GM21619 (cell line): ENCODE results near the gene ZNF324B.
"Not testable (repeated sequence)": the region's sequence is repeated elsewhere in the genome, so short reads cannot be mapped to it uniquely, and the experiment has no call there.

Experiments used
- ATAC-seq: cut with Tn5 transposase; IDR thresholded peaks from one replicate; pipeline ENCODE4 v1.9.1; 2021; ENCODE audit not compliant: unreplicated experiment

The ZNF324B gene

DNA sequence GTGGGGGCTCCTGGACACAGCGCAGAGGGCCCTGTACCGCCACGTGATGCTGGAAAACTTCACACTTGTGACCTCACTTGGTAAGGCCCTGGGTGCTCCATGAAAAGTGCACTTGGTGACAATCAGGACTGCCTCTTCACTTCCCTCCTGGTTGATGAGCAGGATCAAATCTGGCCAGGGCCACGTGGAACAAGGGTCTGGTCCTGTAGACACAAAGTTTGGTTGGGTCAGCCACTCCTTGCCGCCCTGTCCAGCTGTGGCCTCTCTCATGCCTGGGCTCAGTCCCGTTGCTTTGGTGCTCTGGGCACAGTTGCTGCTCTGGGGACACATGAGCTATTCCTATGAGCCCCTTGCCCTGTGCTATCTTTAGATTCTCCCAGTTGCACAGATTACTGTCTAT is 2.3 kb downstream of the ZNF324B start:
- no peak for ATAC-seq

DNA sequence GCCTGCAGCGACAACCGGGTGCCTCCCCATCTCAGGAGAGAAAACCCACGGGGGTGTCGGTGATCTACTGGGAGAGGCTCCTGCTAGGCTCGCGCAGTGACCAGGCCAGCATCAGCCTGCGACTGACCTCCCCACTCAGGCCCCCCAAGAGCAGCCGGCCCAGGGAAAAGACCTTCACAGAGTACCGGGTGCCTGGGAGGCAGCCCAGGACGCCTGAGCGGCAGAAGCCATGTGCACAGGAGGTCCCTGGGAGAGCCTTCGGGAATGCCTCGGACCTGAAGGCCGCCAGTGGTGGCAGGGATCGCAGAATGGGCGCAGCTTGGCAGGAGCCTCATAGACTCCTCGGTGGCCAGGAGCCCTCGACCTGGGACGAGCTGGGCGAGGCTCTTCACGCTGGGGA is 3.9 kb downstream of the ZNF324B start:
- ATAC-seq = no peak

DNA sequence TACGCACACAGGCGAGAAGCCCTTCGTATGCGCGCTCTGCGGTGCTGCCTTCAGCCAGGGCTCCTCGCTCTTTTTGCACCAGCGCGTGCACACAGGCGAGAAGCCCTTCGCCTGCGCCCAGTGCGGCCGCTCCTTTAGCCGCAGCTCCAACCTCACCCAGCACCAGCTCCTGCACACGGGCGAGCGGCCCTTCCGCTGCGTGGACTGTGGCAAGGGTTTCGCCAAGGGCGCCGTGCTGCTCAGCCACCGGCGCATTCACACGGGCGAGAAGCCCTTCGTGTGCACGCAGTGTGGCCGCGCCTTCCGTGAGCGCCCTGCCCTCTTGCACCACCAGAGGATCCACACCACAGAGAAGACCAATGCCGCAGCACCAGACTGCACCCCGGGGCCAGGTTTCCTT is 4.7 kb downstream of the ZNF324B start:
- ATAC-seq = no peak

DNA sequence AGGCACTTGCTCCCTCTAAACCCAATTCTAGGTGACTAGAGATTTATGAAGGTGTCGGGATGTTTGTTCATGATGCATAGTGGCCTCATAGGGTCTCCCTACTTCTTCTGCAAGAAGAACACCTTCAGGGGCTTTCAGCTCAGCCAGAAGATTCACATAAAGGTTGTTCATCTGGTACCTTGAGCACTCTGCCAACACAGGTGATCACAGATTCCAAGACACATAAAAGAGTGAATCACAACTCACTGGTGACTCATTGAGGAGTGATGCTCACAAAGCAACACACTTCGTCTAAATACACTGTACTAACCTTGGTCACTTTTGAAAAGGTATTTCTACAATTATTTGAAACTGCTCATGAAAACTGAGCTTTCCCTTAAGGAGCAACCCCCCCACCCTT is 8.6 kb downstream of the ZNF324B start:
- no peak for ATAC-seq

DNA sequence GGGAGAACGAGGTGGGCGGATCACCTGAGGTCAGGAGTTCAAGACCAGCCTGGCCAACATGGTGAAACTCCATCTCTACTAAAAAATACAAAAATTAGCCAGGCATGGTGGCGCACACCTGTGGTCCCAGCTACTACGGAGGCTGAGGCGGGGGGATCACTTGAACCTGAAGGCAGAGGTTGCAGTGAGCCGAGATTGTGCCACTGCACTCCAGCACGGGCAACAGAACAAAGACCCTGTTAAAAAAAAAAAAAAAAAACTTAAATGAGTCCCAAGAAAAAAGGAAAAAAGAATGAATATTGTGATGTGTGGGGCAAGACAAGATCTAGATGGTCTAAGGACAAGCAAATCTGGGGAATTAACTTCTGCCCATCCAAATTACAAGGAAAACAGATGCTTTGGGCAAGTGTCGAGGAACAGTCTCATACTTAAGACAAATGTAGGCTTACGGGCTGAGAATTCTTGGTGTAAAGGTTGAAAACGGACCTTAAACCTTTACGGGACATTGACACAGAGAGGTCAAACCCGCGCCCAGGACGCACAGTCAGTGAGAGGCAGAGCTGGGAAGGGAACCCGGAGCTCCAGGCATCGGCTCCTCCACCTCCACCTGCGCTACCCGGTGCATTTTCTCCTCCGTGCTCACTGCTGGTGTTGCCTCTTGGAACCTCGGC is 14.8 kb downstream of the ZNF324B start:
- ATAC-seq = peak; percentile 17

DNA sequence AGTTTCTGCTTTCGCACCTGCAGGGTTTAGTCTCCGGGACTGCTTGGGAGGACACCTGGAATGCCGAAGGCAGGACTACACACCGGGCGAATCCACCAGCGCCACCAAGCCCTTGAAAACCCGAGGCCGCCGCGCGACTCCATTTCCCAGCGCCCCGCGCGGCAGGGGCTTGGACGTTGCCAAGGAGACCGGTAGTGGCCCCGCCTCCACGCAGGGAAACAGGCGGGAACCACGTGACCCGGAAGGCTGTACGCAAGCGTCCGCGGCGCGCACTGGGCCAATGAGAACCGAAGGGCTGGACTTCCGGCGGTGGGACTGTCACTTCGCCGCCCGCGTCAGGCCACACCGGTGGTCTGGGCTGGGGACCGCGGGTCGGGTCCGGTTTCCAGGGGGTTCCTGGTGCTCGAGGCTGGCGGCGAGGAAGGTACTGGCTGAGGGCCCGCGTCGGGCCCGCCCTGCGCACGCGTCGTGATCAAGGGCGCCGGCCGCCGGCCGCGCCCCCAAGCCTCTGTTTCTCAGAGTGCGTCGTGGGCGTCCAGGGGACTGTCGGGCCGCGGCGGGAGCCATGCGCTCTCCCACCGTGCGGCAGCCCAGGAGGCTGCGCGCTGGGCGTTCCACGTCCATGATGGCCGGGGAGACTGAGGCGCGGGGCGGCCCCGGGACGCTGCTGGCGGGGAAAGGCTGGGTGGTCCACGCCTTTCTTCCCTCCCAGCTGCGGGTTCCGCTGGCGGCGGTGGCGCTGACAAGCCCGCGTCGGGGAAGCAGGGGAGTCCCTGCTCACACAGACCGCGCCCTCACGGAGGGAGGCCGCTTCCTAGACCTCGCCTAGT is 15.6 kb downstream of the ZNF324B start, which contains the start of gene ZNF324:
Gene ZNF324, plus strand, starts transcription at position 321 of the 830 bp plus-strand sequence. CDS start 2,106 bp downstream, outside the sequence.
- ATAC-seq = peak; percentile 85

DNA sequence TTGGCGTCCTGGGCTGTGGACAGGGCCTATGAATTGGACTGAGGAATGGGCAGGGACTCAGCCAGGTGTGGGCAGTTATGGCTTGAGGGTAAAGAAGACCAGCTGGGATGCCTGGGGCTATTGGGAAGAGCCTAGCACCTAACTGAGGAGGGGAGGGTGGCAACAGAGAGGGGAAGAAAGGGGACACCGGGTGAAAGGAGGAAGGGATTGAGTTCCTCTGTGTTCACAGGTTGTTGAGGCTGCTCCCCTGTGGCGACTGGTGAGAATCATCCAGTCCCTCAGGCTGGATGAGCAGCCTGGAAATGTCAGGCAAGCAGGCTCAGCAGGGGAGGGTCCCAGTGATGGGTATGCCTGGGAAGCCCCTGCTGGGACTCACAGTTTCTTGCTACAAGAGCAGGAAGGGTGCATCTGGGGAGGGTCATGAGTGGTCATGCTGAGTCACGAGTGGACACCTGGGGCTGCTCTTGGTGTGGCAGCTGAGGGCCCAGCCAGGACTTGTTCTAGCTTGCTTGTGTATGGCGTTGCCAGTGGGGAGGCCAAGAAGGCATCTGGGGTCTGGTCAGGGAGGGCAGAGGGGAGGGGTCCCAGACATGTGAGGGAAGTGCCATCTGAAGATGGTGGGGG is 16.9 kb downstream of the ZNF324B start:
- ATAC-seq = no peak

DNA sequence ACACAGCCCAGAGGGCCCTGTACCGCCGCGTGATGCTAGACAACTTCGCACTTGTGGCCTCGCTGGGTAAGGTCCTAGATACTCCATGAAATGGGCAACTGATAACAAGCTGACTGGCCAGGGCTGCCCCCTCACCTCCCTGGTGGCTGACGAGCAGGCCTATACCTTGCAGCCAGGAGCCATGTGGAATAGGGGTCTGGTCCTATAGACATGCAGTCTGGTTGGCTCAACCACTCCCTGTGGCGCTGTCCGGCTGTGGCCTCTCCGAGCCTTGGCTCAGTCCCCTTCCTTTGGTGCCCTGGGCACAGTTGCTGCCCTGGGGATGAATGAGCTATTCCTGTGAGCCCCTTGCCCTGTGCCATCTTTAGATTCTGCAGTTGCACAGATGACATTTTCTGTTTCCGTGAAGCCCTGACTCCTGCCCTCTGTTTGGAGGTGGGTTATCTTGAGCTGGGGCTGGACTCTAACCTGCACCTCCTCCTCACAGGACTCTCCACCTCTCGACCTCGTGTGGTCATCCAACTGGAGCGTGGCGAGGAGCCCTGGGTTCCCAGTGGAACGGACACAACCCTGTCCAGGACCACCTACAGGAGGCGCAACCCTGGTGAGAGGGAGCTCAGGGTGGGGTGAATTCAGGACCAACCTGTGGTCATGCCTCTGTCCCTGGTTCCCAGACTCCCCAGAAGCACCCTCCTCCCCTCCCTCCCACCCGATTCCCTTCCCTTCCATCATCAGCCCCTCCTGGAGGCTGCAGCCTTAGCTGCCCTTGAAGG is 18.0 kb downstream of the ZNF324B start:
- no peak for ATAC-seq

DNA sequence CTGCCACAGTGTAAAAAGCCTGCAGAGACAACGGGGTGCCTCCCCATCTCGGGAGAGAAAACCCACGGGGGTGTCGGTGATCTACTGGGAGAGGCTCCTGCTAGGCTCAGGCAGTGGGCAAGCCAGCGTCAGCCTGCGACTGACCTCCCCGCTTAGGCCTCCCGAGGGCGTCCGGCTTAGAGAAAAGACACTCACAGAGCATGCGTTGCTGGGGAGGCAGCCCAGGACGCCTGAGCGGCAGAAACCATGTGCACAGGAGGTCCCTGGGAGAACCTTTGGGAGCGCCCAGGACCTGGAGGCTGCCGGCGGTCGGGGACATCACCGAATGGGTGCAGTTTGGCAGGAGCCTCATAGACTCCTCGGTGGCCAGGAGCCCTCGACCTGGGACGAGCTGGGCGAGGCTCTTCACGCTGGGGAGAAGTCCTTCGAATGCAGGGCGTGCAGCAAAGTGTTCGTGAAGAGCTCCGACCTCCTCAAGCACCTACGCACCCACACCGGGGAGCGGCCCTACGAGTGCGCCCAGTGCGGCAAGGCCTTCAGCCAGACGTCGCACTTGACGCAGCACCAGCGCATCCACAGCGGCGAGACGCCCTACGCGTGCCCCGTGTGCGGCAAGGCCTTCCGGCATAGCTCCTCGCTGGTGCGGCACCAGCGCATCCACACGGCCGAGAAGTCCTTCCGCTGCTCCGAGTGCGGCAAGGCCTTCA is 19.6 kb downstream of the ZNF324B start:
- not testable (repeated sequence) for ATAC-seq

DNA sequence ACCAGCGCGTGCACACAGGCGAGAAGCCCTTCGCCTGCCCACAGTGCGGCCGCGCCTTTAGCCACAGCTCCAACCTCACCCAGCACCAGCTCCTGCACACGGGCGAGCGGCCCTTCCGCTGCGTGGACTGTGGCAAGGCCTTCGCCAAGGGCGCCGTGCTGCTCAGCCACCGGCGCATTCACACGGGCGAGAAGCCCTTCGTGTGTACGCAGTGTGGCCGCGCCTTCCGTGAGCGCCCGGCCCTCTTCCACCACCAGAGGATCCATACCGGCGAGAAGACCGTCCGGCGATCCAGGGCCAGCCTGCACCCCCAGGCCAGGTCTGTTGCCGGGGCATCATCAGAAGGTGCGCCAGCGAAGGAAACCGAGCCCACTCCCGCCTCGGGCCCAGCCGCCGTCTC is 20.3 kb downstream of the ZNF324B start:
- ATAC-seq = no peak

DNA sequence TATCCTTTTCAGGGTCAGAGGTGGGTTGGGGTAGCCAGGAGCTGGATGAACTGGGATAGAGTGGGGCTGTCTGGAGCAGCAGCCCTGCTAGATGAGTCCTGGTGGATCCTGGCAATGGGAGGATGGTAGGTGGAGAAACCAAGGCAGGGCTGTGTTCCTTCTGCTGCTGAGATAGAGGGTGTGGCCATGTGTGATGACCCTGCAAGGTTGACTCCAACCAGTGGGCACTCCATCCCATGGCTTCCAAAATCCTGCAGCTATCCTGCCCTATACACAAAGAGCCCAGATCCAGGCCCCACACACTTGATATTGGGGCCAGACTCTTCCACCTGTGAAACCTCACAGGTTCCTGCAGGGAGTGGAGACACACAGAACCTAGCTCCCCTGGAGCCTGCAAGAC is 22.4 kb downstream of the ZNF324B start:
- ATAC-seq = no peak

DNA sequence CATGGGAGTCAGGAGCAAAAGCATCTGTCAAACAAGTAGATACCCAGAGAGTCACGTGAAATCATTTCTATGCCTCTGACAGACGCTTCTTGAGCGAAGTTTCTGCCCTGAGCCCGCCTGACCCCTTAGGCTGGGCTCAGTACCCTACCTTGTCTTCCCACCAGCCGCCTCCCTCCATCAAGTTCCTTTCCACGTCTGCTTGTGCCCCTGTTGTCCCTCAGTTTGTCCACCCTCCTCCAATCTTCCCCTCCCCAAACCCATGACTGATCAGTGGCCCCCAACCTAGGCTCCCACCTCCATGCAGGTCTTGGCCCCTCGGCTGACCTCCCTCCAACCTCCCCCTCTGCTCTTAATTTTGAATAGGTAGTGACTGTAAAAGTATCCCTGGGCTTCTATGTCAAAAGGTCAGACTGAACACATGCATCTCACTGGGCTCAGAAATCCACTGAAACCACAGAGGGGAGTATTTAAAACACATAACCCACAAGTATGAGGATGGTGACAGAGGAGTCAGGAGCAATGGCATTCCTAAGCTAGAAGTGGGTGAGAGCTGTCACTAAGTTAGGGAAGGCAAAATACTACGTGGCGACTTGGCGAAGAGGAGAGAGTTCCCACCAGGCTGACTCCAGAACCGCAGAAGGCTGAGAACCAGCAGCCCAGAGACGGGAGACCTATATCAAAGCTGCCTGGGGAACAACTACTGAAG is 23.0 kb downstream of the ZNF324B start:
- ATAC-seq = no peak

DNA sequence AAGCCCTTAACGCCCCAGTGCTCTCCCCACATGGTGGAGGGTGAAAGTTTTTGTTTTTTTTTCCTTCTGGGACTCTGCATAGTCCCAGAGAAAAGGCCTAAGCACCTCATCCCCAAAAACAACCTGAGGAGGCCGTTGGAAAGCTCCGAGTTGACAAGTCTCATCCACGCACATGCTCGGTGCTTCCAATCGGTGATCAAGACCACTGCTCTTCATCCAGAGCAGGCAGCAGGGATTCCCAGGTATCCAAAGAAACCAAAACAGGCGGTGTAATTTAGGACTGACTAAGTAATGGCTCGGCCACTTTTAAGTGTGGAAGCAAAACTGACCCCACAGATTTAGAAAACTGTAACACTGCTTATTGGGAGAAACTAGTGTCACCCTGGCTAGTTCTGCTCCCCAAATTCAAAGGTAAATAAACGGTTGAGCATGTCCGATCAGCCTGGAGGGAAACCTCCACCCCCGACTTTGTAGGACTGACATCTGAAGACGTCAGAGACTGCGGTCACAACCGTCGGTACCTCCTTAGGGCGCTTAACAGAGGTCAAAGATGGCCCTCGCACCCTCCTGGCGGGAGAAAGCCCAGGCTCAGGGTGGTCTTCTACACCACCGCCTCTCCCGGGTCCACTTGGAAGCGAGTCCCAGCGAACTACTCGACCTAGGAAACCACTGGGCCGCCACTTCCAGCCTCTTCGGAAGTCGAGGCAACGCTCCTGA is 23.7 kb downstream of the ZNF324B start:
- no peak for ATAC-seq

DNA sequence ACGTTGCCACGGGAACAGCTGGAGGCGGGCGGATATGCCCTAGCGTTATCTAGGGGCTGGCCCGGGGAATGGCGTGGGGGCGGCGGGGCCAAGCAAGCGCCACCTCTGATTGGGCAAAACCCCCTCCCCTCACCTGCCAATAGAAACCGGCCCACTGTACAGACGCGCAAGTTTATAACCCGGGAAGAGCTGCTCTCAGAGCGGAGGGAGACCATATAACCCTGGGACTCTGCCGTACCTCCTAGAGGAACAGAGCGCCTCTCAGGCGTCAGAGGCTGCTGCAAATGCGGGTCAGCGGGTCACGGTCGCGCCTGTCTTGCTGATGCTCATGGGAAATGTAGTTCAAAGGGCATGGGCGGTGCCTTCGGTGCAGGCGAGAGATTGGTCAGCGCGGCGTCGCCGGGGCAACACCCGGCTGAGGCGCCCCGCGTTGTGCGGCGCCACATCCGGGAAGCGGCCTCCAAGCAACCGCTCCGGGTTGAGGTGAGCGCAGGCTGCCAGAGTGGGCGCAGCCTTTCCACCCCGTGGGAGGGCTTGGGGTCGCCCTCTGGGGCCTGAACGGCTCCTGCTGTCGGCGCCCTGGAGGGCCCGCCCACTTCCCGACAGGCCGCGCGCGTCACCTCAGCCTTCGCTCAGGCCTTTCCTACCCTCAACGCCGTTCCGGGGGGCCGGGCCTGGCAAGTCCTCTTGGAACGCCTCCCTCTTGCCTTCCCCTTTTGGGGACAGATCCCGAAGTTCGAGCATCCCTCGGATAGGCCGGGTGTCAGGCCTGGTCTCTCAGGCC is 24.5 kb downstream of the ZNF324B start, which contains the start of gene ZNF446:
Gene ZNF446, plus strand, starts transcription at position 639 of the 784 bp plus-strand sequence. CDS start 867 bp downstream, outside the sequence.
- ATAC-seq = peak; percentile 82

DNA sequence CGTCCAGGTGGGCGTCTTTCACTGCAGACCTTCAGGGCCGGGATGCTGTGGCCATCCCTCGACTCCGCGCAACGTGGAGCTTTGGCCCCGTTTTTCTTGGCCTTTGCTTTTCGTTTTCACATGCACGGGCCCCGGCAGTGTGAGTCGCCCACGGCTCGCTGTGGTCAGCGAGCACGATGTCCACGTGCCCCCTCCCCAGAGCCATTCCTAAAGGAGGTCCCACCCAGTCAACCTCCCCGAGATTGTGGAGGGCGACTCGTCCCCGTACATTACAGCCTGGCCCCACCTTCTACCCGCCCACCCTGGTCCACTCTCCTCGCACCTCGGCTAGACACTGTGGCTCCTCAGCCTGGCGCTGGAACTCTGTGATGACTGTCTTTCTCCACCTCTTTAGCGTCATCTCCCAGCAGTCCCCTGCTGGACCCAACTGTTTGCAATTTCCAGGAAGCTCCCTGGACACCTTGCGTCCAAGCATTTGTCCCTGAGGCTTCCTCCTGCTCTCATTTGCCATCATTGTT is 25.1 kb downstream of the ZNF324B start:
- peak; percentile 2 for ATAC-seq

DNA sequence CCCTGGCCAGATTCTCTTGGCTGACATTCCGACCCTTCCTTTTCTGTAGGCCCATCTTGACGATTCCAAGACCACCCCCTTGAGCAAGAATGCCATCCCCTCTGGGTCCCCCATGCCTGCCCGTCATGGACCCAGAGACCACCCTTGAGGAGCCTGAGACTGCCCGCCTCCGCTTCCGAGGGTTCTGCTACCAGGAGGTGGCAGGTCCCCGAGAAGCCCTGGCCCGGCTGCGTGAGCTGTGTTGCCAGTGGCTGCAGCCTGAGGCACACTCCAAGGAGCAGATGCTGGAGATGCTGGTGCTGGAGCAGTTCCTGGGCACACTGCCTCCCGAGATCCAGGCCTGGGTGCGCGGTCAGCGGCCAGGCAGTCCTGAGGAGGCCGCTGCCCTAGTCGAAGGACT is 25.7 kb downstream of the ZNF324B start:
- ATAC-seq = no peak

DNA sequence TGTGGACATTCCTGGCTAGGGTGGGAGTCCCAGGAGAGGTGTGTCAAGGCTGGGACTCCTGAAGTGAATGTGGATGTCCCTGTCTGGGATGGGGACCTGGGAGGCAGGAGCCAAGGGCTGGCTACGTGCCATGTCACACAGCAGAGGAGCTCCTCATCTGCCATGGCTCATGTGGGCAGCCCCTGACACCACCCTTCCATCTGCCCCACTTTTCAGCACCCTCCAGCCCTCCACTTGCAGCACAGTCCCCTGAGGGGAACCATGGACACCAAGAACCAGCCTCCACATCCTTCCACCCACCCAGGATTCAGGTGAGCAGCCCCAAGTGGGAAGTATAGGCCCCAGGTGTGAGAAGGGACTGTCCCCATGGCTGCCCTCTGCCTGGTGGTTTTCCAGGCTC is 26.4 kb downstream of the ZNF324B start:
- no peak for ATAC-seq

DNA sequence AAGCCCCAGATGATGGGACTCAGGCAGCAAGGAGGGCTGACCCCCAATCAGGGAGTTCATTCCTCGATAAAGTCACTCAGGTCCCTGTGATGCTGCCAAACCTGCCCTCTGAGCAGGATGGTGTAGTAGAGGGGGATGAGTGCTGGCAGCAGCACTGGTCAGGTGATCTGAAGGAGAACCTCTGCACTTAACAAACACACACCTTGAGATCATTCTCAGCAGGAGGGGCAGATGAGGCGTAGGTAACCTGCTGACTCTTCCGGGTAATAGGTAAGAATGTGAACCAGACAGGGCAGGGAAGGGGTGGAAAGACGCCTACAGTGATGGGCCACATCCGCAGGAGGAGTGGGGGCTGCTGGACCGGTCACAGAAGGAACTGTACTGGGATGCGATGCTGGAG is 27.9 kb downstream of the ZNF324B start:
- ATAC-seq = no peak
